ENCODE data around the gene DIP2C. TPM values are rescaled to one million over a fixed set of nuclear protein-coding genes. Genes with fewer than 3 reads are reported as not detected.

Gene DIP2C
- total and polyA plus RNA-seq, 2 donors (not counting 1 experiment from before 2014, with no cell fraction given), result 1.3 to 1.9 TPM

DNA sequence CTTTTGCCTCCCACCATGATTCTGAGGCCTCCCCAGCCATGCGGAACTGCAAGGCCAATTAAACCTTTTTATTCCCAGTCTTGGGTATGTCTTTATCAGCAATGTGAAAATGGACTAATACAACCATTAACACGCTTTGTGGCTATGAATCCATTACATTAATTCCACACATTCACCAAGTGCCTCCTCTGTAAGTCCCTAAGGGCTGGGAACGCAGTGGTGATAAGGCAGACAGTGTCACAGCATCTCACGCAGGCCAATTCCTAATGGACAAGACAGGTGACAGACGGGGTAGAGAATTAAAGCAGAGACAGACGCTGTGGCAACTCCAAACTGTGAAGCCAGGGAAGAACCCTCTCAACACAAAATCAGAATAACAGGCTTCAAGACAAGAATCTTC is 247.8 kb downstream of the DIP2C start:
- ChIA-PET POLR2A (no interaction called here), CTCF (no interaction called here)
- Histone ChIP-seq H3K9me3 (ENCODE audit: control extremely low read depth in 1 of 3, control insufficient read depth in 2 of 3, insufficient read depth in 1 of 3, low read length in 2 of 3) (peaks cover 0 to 7% (median 0%) of the 10 kb centered on the region in 3 donors), H3K4me2 (replicated peaks; ENCODE audit: low read depth, low read length, poor library complexity, severe bottlenecking) (no peak overlapping the region), H2AFZ (ENCODE audit: insufficient read depth, low read depth, low read length, poor library complexity, severe bottlenecking) (no peak overlapping the region), H3K79me2 (ENCODE audit: control insufficient read depth, insufficient read depth, low read length) (no peaks in the 10 kb centered on the region), H3K4me3 (ENCODE audit: control extremely low read depth in 1 of 5, extremely low read depth in 1 of 5, insufficient read depth in 1 of 5, low read depth in 2 of 5, low read length in 4 of 5) (no peak overlapping the region), H3K27ac (ENCODE audit: low read length in 2 of 2) (no peak overlapping the region), H3K4me1 (ENCODE audit: control insufficient read depth in 2 of 2, insufficient read depth in 2 of 2, low read length in 2 of 2) (no peaks in the 10 kb centered on the region), H4K20me1 (ENCODE audit: control insufficient read depth, insufficient read depth, low read length, poor library complexity, severe bottlenecking) (no peaks in the 10 kb centered on the region), H3K9ac (ENCODE audit: low read length) (no peak overlapping the region), H3K27me3 (replicated peaks in 1 of 4; ENCODE audit: control extremely low read depth in 1 of 4, control insufficient read depth in 3 of 4, insufficient read depth in 4 of 4, low read length in 3 of 4) (peaks cover 0 to 10% (median 0%) of the 10 kb centered on the region in 4 experiments), H3K36me3 (replicated peaks in 1 of 2; ENCODE audit: control extremely low read depth in 1 of 2, control insufficient read depth in 1 of 2, extremely low read depth in 1 of 2, insufficient read depth in 2 of 2, low read length in 1 of 2) (no peaks in the 10 kb centered on the region)
- Mint-ChIP-seq H3K9me3 (ENCODE audit: insufficient read depth) (no peaks in the 10 kb centered on the region), H3K4me1 (no peaks in the 10 kb centered on the region), H3K4me3 (no peak overlapping the region), H3K27me3 (peaks cover 13% of the 10 kb centered on the region), H3K27ac (no peak overlapping the region)
- ATAC-seq (ENCODE audit: low read depth) (no peak), DNase-seq (no peak)
- WGBS (ENCODE audit: insufficient coverage), result no CpG with 5 or more reads among the region's 6 CpGs
- TF ChIP-seq, protein P1, sequence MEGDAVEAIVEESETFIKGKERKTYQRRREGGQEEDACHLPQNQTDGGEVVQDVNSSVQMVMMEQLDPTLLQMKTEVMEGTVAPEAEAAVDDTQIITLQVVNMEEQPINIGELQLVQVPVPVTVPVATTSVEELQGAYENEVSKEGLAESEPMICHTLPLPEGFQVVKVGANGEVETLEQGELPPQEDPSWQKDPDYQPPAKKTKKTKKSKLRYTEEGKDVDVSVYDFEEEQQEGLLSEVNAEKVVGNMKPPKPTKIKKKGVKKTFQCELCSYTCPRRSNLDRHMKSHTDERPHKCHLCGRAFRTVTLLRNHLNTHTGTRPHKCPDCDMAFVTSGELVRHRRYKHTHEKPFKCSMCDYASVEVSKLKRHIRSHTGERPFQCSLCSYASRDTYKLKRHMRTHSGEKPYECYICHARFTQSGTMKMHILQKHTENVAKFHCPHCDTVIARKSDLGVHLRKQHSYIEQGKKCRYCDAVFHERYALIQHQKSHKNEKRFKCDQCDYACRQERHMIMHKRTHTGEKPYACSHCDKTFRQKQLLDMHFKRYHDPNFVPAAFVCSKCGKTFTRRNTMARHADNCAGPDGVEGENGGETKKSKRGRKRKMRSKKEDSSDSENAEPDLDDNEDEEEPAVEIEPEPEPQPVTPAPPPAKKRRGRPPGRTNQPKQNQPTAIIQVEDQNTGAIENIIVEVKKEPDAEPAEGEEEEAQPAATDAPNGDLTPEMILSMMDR (IDR thresholded peaks at IDR 0.05), result no peak
- no peak for TF ChIP-seq EZH2 (IDR thresholded peaks at IDR 0.05; ENCODE audit: borderline replicate concordance, insufficient read depth, low read depth, low read length, poor library complexity, severe bottlenecking)
- intact Hi-C loops (cut with micrococcal nuclease), result no loop called here

DNA sequence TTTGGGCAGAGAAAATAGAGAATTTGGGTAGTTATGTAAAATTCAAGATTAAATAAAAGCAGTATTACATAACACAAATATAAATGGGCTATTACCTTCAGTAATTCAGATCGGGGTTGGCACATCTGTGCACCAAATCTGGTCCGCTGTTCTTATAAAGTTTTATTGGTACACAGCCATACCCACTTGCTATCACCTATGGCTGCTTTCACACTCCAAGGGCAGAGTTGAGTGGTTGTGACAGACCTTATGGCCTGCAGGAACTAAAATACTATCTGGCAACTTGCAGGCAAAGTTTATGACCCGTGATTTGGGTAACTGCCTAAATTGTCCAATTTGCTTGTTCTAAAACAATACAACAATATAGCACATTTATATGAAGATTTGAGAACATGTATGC is 249.3 kb downstream of the DIP2C start:
- Mint-ChIP-seq H3K9me3 (ENCODE audit: insufficient read depth) (no peaks in the 10 kb centered on the region), H3K27me3 (peaks cover 13% of the 10 kb centered on the region), H3K27ac (no peak overlapping the region), H3K4me3 (no peak overlapping the region), H3K4me1 (no peaks in the 10 kb centered on the region)
- Histone ChIP-seq H4K20me1 (ENCODE audit: control insufficient read depth, insufficient read depth, low read length, poor library complexity, severe bottlenecking) (no peaks in the 10 kb centered on the region), H3K79me2 (ENCODE audit: control insufficient read depth, insufficient read depth, low read length) (no peaks in the 10 kb centered on the region), H3K36me3 (replicated peaks in 1 of 2; ENCODE audit: control extremely low read depth in 1 of 2, control insufficient read depth in 1 of 2, extremely low read depth in 1 of 2, insufficient read depth in 2 of 2, low read length in 1 of 2) (no peaks in the 10 kb centered on the region), H3K27ac (ENCODE audit: low read length in 2 of 2) (no peak overlapping the region), H3K9me3 (ENCODE audit: control extremely low read depth in 1 of 3, control insufficient read depth in 2 of 3, insufficient read depth in 1 of 3, low read length in 2 of 3) (peaks cover 0 to 13% (median 0%) of the 10 kb centered on the region in 3 donors), H3K27me3 (replicated peaks in 1 of 4; ENCODE audit: control extremely low read depth in 1 of 4, control insufficient read depth in 3 of 4, insufficient read depth in 4 of 4, low read length in 3 of 4) (peaks cover 0 to 3% (median 0%) of the 10 kb centered on the region in 4 experiments), H2AFZ (ENCODE audit: insufficient read depth, low read depth, low read length, poor library complexity, severe bottlenecking) (no peak overlapping the region), H3K9ac (ENCODE audit: low read length) (no peak overlapping the region), H3K4me1 (ENCODE audit: control insufficient read depth in 2 of 2, insufficient read depth in 2 of 2, low read length in 2 of 2) (no peaks in the 10 kb centered on the region), H3K4me2 (replicated peaks; ENCODE audit: low read depth, low read length, poor library complexity, severe bottlenecking) (no peak overlapping the region), H3K4me3 (ENCODE audit: control extremely low read depth in 1 of 5, extremely low read depth in 1 of 5, insufficient read depth in 1 of 5, low read depth in 2 of 5, low read length in 4 of 5) (no peak overlapping the region)
- DNase-seq (no peak), ATAC-seq (ENCODE audit: low read depth) (no peak)
- intact Hi-C loops (cut with micrococcal nuclease), result no loop called here
- no CpG with 5 or more reads among the region's 3 CpGs for WGBS (ENCODE audit: insufficient coverage)
- POLR2A ChIA-PET, result no interaction called here
- CTCF ChIA-PET, result no interaction called here
- TF ChIP-seq, protein P1 (IDR thresholded peaks at IDR 0.05), result no peak
- no peak for TF ChIP-seq EZH2 (IDR thresholded peaks at IDR 0.05; ENCODE audit: borderline replicate concordance, insufficient read depth, low read depth, low read length, poor library complexity, severe bottlenecking)
